ENCODE data around the gene COL28A1.

- TF ChIP-seq POLR2A (IDR thresholded peaks at IDR 0.05; ENCODE audit: low read depth, low read length) (no peak), SPI1 (IDR thresholded peaks at IDR 0.05; ENCODE audit: low read depth, low read length) (no peak), TAF1 (IDR thresholded peaks at IDR 0.05; ENCODE audit: low read depth, low read length) (no peak), POLR2AphosphoS5 (IDR thresholded peaks at IDR 0.05; ENCODE audit: low read depth, low read length) (no peak), POU2F2 (IDR thresholded peaks at IDR 0.05; ENCODE audit: low read depth, low read length) (no peak), PAX5 (IDR thresholded peaks at IDR 0.05; ENCODE audit: insufficient read depth, low read length, severe bottlenecking) (no peak)
These were observed 211.8 kb downstream of the COL28A1 start for GRCh38 chr7:7323921-7324320.

Measured in GM12891 (cell line).